Measurements from ENCODE around the gene PRADC1.

DNA sequence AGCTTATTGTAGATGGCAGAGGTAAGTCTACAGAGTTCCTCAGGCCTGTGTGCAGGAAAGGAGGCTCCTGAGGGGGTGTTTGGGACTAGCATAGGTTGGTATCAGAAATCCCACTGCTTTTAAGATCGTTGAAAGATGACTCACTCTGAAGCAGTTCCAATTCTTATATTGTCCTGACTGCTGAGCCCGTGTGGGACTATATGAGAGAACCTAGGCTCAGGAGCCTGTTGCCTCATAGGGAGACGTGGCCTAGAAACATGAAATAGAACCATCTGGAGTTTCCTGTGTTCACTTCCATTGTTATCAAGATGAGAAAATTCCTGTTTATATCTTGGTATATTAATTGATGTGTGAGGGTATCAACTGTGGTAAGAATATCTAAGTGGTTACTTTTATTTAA, 6.7 kb upstream of the PRADC1 start:
- TF ChIP-seq, protein P1, sequence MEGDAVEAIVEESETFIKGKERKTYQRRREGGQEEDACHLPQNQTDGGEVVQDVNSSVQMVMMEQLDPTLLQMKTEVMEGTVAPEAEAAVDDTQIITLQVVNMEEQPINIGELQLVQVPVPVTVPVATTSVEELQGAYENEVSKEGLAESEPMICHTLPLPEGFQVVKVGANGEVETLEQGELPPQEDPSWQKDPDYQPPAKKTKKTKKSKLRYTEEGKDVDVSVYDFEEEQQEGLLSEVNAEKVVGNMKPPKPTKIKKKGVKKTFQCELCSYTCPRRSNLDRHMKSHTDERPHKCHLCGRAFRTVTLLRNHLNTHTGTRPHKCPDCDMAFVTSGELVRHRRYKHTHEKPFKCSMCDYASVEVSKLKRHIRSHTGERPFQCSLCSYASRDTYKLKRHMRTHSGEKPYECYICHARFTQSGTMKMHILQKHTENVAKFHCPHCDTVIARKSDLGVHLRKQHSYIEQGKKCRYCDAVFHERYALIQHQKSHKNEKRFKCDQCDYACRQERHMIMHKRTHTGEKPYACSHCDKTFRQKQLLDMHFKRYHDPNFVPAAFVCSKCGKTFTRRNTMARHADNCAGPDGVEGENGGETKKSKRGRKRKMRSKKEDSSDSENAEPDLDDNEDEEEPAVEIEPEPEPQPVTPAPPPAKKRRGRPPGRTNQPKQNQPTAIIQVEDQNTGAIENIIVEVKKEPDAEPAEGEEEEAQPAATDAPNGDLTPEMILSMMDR (conservative IDR thresholded peaks at IDR 0.05 in 1 of 2, IDR thresholded peaks at IDR 0.05 in 1 of 2; ENCODE audit: low read depth in 1 of 2, low read length in 2 of 2) = no peak
- no peak for TF ChIP-seq EZH2 (IDR thresholded peaks at IDR 0.05; ENCODE audit: low read length, missing control alignments)

All from fibroblast of lung (primary cell).